ENCODE measurements around the gene TTBK1. TPM values are rescaled to one million over a fixed set of nuclear protein-coding genes. Genes with fewer than 3 reads are reported as not detected.

TTBK1 gene
- total and polyA plus RNA-seq, 2 donors from 2014 or later: 0.26 to 0.31 TPM

- no peaks in the 10 kb centered on the region for H3K9me3 ChIP-seq (ENCODE audit: control insufficient read depth in 2 of 3, insufficient read depth in 1 of 3, low read length in 3 of 3)
- TF ChIP-seq CTCF (IDR thresholded peaks at IDR 0.05; ENCODE audit: borderline replicate concordance, extremely low read depth, insufficient read depth): no peak
- no peak overlapping the region for H3K4me3 ChIP-seq (ENCODE audit: low read length in 3 of 3)
- H3K27ac ChIP-seq (ENCODE audit: low read depth in 2 of 2, low read length in 2 of 2): peak overlapping the region in 1 of 2 donors; percentile 27
- H3K4me1 ChIP-seq (ENCODE audit: control insufficient read depth in 2 of 3, insufficient read depth in 2 of 3, low read depth in 1 of 3, low read length in 3 of 3): peaks cover 0 to 8% (median 0%) of the 10 kb centered on the region in 3 donors
- peak in 1 of 5 donors; percentile 61 for DNase-seq
- no peak overlapping the region for H3K9ac ChIP-seq (ENCODE audit: low read length in 3 of 3)
- intact Hi-C loops (cut with DNase I): no loop called here
- H3K36me3 ChIP-seq (ENCODE audit: control insufficient read depth in 2 of 3, insufficient read depth in 3 of 3, low read length in 3 of 3): no peaks in the 10 kb centered on the region
- no peaks in the 10 kb centered on the region for H3K27me3 ChIP-seq (ENCODE audit: control insufficient read depth, insufficient read depth, low read length)
- FAIRE-seq: no peak
These were observed 64.3 kb downstream of the TTBK1 start for GRCh38 chr6:43307451-43308100.

DNA sequence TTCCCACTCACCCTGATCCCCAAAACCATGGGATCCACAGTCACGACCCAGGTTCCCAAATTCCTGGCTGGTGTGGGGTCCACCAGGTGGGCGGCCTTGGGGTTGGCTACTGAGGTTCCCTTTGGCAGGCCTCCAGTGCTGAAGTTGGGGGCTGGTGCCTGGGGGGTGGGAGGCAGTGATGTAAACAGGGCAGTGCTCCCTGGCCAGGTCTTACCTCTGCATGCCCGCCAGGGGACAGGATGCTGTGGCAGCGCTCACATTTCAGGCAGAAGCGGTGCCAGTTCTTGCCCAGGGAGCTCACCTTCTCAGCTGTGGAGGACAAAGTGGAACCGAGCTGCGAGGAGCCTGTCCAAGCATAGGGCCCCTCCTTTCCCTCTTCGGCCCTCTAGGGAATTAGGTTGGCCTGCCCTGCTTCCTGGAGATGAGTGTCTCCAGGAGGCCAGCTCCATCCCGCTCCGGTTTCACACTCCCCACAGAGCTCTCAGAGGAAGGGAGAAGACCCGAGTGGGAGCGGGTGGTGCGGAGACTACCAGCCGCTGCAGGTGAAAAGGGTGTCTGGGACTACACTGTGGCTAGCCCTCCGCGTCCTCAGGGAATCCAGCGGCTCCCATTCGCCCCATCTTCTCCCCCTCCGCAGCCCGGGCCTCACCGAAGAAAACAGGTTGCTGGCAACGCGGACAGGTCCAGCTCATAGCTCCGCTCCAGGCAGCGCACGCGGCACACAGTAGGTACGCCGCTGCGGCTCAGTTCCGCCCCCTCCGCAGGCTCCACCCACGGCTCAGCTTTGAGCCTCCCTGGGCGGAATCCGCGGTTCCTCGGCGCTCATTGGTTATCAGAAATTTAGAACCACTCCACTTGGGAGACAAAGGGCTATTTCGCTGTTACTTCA lies 65.1 kb downstream of the TTBK1 start, which contains the start of gene CRIP3:
TSS of gene CRIP3 (minus strand) at position 726 of the 889 bp plus-strand sequence. CDS start at position 692, 34 bp downstream.
- intact Hi-C loops (cut with DNase I): no loop called here
- no peak for FAIRE-seq
- no peaks in the 10 kb centered on the region for H3K27me3 ChIP-seq (ENCODE audit: control insufficient read depth, insufficient read depth, low read length)
- no peaks in the 10 kb centered on the region for H3K36me3 ChIP-seq (ENCODE audit: control insufficient read depth in 2 of 3, insufficient read depth in 3 of 3, low read length in 3 of 3)
- no peaks in the 10 kb centered on the region for H3K9me3 ChIP-seq (ENCODE audit: control insufficient read depth in 2 of 3, insufficient read depth in 1 of 3, low read length in 3 of 3)
- no peak within 1 kb of the TSS for H3K9ac ChIP-seq (ENCODE audit: low read length in 3 of 3)
- peaks cover 0 to 8% (median 0%) of the 10 kb centered on the region in 3 donors for H3K4me1 ChIP-seq (ENCODE audit: control insufficient read depth in 2 of 3, insufficient read depth in 2 of 3, low read depth in 1 of 3, low read length in 3 of 3)
- peak; percentile 41 for TF ChIP-seq CTCF (IDR thresholded peaks at IDR 0.05; ENCODE audit: borderline replicate concordance, extremely low read depth, insufficient read depth)
- peak within 1 kb of the TSS; percentile 33 to 39 (median 38) for H3K4me3 ChIP-seq (ENCODE audit: low read length in 3 of 3)
- peak in 3 of 5 donors; percentile 40 to 68 (median 60) for DNase-seq
- H3K27ac ChIP-seq (ENCODE audit: low read depth in 2 of 2, low read length in 2 of 2): peak within 1 kb of the TSS in 1 of 2 donors; percentile 27

GRCh38 chr6:43308990-43309477 lies 65.8 kb downstream of the TTBK1 start:
- FAIRE-seq (no peak), DNase-seq (no peak)
- H3K4me1 ChIP-seq (ENCODE audit: control insufficient read depth in 2 of 3, insufficient read depth in 2 of 3, low read depth in 1 of 3, low read length in 3 of 3): peaks cover 0 to 8% (median 0%) of the 10 kb centered on the region in 3 donors
- intact Hi-C loops (cut with DNase I): no loop called here
- H3K27me3 ChIP-seq (ENCODE audit: control insufficient read depth, insufficient read depth, low read length): no peaks in the 10 kb centered on the region
- no peak overlapping the region for H3K9ac ChIP-seq (ENCODE audit: low read length in 3 of 3)
- H3K9me3 ChIP-seq (ENCODE audit: control insufficient read depth in 2 of 3, insufficient read depth in 1 of 3, low read length in 3 of 3): no peaks in the 10 kb centered on the region
- peak overlapping the region; percentile 33 to 39 (median 38) for H3K4me3 ChIP-seq (ENCODE audit: low read length in 3 of 3)
- H3K36me3 ChIP-seq (ENCODE audit: control insufficient read depth in 2 of 3, insufficient read depth in 3 of 3, low read length in 3 of 3): no peaks in the 10 kb centered on the region
- H3K27ac ChIP-seq (ENCODE audit: low read depth in 2 of 2, low read length in 2 of 2): no peak overlapping the region
- TF ChIP-seq CTCF (IDR thresholded peaks at IDR 0.05; ENCODE audit: borderline replicate concordance, extremely low read depth, insufficient read depth): no peak

Data from kidney (tissue), 14 donors.